ENCODE data around the gene ACTR3C.
A peak's percentile ranks its signal among the peaks of the same experiment; 100 is the strongest.

Gene ACTR3C

GRCh38 chr7:150322833-150323681 is at the start of gene ACTR3C, which contains the start of gene LRRC61:
Gene ACTR3C, minus strand, starts transcription at chr7:150323545. Its CDS starts 28,249 bp downstream, at chr7:150295296.
Gene LRRC61, plus strand, starts transcription at chr7:150323355. Its CDS starts 13,507 bp downstream, at chr7:150336862.
- no peak within 1 kb of the TSS for H3K9ac ChIP-seq
- 0 out of 2 replicates have a peak, but pooled peaks cover 5% of the 10 kb centered on the region for H3K4me1 ChIP-seq
- H4K20me1 ChIP-seq = no peaks in the 10 kb centered on the region

GRCh38 chr7:150372271-150373048 is 49.1 kb upstream of the ACTR3C start:
- Histone ChIP-seq H3K4me1 (peaks cover 78% of the 10 kb centered on the region), H3K9me3 (no peaks in the 10 kb centered on the region), H3K9ac (peak overlapping the region; percentile 23; the same call in 1 of the 2 replicates), H3K27ac (peak overlapping the region; percentile 38), H4K20me1 (peaks cover 80% of the 10 kb centered on the region), H3K27me3 (no peaks in the 10 kb centered on the region), H3K4me3 (no peak overlapping the region), H3K4me2 (peak overlapping the region; percentile 21; the same call in 1 of the 2 replicates), H3K36me3 (peaks cover 61% of the 10 kb centered on the region)
- TF ChIP-seq Cebpa-rat (IDR thresholded peaks at IDR 0.05) = no peak

More at GRCh38 chr7:150322833-150323681, at the start of gene ACTR3C, which contains the start of gene LRRC61:
- H3K27ac ChIP-seq = no peak within 1 kb of the TSS
- H3K9me3 ChIP-seq = peaks cover 17% of the 10 kb centered on the region
- no peaks in the 10 kb centered on the region for H3K36me3 ChIP-seq
- H3K27me3 ChIP-seq = peaks cover 44% of the 10 kb centered on the region
- peak within 1 kb of the TSS; percentile 39 for H3K4me3 ChIP-seq
- peak within 1 kb of the TSS; percentile 10; the same call in 1 of the 2 replicates for H3K4me2 ChIP-seq
- TF ChIP-seq Cebpa-rat (IDR thresholded peaks at IDR 0.05) = no peak

GRCh38 chr7:150371996-150372270 is 48.6 kb upstream of the ACTR3C start:
- Histone ChIP-seq H4K20me1 (peaks cover 75% of the 10 kb centered on the region), H3K9ac (no peak overlapping the region), H3K27me3 (no peaks in the 10 kb centered on the region), H3K4me3 (no peak overlapping the region), H3K4me1 (peaks cover 78% of the 10 kb centered on the region), H3K4me2 (no peak overlapping the region), H3K27ac (no peak overlapping the region), H3K36me3 (peaks cover 61% of the 10 kb centered on the region), H3K9me3 (no peaks in the 10 kb centered on the region)
- no peak for TF ChIP-seq Cebpa-rat (IDR thresholded peaks at IDR 0.05)

GRCh38 chr7:150371131-150371995 is 48.0 kb upstream of the ACTR3C start:
- H3K4me2 ChIP-seq = peak overlapping the region; percentile 100
- peaks cover 78% of the 10 kb centered on the region for H3K4me1 ChIP-seq
- peaks cover 69% of the 10 kb centered on the region for H4K20me1 ChIP-seq
- no peak overlapping the region for H3K4me3 ChIP-seq
- no peaks in the 10 kb centered on the region for H3K27me3 ChIP-seq
- H3K27ac ChIP-seq = peak overlapping the region; percentile 100
- no peaks in the 10 kb centered on the region for H3K9me3 ChIP-seq
- H3K9ac ChIP-seq = peak overlapping the region; percentile 97
- peaks cover 61% of the 10 kb centered on the region for H3K36me3 ChIP-seq
- no peak for TF ChIP-seq Cebpa-rat (IDR thresholded peaks at IDR 0.05)

GRCh38 chr7:150370612-150371071 is 47.3 kb upstream of the ACTR3C start:
- H3K4me2 ChIP-seq = peak overlapping the region; percentile 100
- H3K4me1 ChIP-seq = peaks cover 78% of the 10 kb centered on the region
- H3K27me3 ChIP-seq = no peaks in the 10 kb centered on the region
- H3K27ac ChIP-seq = peak overlapping the region; percentile 100
- peaks cover 62% of the 10 kb centered on the region for H4K20me1 ChIP-seq
- H3K9me3 ChIP-seq = no peaks in the 10 kb centered on the region
- peak overlapping the region; percentile 97 for H3K9ac ChIP-seq
- H3K4me3 ChIP-seq = peak overlapping the region; percentile 99
- TF ChIP-seq Cebpa-rat (IDR thresholded peaks at IDR 0.05) = no peak
- H3K36me3 ChIP-seq = peaks cover 57% of the 10 kb centered on the region

- no peak for TF ChIP-seq Cebpa-rat (IDR thresholded peaks at IDR 0.05)
- peak overlapping the region; percentile 100 for H3K4me2 ChIP-seq
- H3K4me3 ChIP-seq = peak overlapping the region; percentile 99
- no peaks in the 10 kb centered on the region for H3K9me3 ChIP-seq
- H3K27me3 ChIP-seq = no peaks in the 10 kb centered on the region
- peaks cover 55% of the 10 kb centered on the region for H4K20me1 ChIP-seq
- peaks cover 78% of the 10 kb centered on the region for H3K4me1 ChIP-seq
- H3K36me3 ChIP-seq = peaks cover 50% of the 10 kb centered on the region
- H3K9ac ChIP-seq = peak overlapping the region; percentile 97
- peak overlapping the region; percentile 100 for H3K27ac ChIP-seq
These were observed 46.6 kb upstream of the ACTR3C start for GRCh38 chr7:150369748-150370501.

- Histone ChIP-seq H4K20me1 (peaks cover 47% of the 10 kb centered on the region), H3K4me1 (peaks cover 79% of the 10 kb centered on the region), H3K4me3 (peak overlapping the region; percentile 99), H3K27ac (peak overlapping the region; percentile 100), H3K36me3 (peaks cover 42% of the 10 kb centered on the region), H3K4me2 (peak overlapping the region; percentile 100), H3K27me3 (no peaks in the 10 kb centered on the region), H3K9ac (peak overlapping the region; percentile 97), H3K9me3 (no peaks in the 10 kb centered on the region)
- no peak for TF ChIP-seq Cebpa-rat (IDR thresholded peaks at IDR 0.05)
These were observed 45.8 kb upstream of the ACTR3C start for GRCh38 chr7:150368884-150369747.
